ENCODE results near the gene GRAMD2A. TPM values are rescaled to one million over a fixed set of nuclear protein-coding genes. Genes with fewer than 3 reads are reported as not detected.

The GRAMD2A gene
- polyA plus RNA-seq, 1 donor from 2014 or later, result not detected

DNA sequence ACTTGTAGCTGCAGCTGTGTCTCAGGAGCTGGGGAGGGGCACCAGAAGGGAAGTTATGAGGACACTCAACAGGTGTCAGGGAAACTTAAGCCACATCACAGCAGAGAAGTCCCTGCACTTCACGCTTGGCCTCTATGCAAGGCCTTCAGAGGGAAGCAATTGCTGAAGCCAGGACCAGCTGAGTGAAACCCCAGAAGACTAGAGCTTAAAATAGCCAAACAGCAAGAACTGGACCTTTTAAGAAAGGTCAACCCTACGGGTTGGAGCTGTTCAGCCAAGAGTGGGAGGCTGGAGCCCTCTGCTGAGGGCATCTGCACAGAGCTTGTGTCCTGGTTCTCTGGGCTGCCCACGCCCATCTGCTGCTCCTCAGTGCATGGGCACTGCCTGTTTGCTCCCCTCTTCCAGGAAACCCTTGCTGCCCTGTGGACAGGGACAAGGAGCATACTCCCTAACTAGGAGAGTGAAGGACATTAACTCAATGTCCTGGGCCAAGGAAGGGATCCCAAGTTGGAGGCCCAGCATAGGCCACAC lies 3.9 kb upstream of the GRAMD2A start:
- Mint-ChIP-seq H3K9me3 (no peaks in the 10 kb centered on the region), H3K4me3 (no peak overlapping the region), H3K27me3 (peaks cover 10% of the 10 kb centered on the region), H3K27ac (peak overlapping the region in 1 of 3 donors; percentile 93), H3K36me3 (peaks cover 2% of the 10 kb centered on the region), H3K4me1 (peaks cover 0 to 7% (median 5%) of the 10 kb centered on the region in 3 donors)

DNA sequence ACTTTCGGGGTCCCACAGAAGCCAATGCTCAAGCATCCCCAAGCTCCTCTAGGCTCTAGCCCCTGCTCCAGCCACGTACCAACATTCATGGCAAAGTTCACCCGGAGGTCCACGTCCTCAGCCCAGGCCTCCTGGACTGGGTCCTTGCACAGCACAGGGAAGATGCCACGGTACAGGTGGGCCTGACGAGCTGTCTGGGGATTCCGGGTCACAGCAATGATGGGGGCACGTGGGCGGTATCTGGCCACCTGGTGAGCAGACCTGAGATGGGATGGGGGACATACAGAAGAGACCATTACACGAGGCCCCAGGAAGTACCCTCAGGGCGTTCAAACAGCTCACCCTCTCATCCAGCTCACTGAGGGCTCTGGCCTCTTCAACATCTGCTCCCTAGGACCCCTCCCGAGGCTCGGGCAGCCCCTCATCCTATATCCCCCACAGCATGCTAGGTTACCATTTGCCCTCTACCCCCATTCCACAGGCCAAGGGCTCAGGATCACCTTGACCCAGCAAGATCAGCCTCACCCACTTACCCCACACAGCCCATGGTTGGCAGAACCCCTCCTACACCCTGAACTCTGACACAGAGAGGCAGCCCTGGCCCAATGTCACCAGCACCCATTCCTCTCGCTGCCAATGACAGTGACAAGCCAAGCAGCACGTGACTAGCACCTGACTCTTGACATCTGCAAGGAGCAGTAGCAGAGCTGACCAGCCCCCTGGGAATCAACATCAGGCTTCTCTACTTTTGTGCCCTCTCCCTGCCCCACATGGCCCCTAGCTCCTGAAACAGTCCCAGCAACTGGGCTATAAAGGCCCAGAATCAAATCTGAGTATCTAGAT lies 3.0 kb upstream of the GRAMD2A start:
- H3K27ac Mint-ChIP-seq, result peak overlapping the region in 2 of 3 donors; percentile 19 to 93
- peaks cover 2% of the 10 kb centered on the region for H3K36me3 Mint-ChIP-seq
- peaks cover 10% of the 10 kb centered on the region for H3K27me3 Mint-ChIP-seq
- no peaks in the 10 kb centered on the region for H3K9me3 Mint-ChIP-seq
- H3K4me1 Mint-ChIP-seq, result peaks cover 0 to 8% (median 5%) of the 10 kb centered on the region in 3 donors
- no peak overlapping the region for H3K4me3 Mint-ChIP-seq

DNA sequence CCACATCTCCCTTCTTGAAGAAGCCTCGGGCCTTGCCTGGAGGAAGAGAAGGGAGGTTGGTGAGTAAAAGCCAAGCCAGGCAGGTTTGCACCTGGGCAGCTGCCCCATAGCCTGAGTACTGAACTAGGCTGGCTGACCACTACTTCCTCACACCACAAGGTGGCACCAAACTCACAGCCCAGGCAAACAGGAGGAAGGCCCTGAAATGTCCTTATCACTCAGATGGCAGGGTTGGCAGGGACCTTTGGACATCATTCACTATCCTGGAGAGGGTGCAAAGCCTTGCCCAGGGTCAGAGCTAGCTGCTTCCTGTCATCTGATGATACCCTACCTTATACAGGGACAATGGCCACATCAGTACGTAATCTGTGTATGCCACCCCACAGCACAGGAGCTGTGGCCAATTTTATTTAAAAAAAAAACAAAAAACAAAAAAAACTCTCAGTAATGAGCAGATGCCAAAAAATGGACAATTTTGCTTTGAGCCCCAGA lies 2.2 kb upstream of the GRAMD2A start:
- no peaks in the 10 kb centered on the region for H3K9me3 Mint-ChIP-seq
- H3K27me3 Mint-ChIP-seq, result peaks cover 10% of the 10 kb centered on the region
- H3K4me1 Mint-ChIP-seq, result peaks cover 0 to 9% (median 8%) of the 10 kb centered on the region in 3 donors
- H3K27ac Mint-ChIP-seq, result peak overlapping the region in 1 of 3 donors; percentile 19
- H3K4me3 Mint-ChIP-seq, result no peak overlapping the region
- peaks cover 2% of the 10 kb centered on the region for H3K36me3 Mint-ChIP-seq

DNA sequence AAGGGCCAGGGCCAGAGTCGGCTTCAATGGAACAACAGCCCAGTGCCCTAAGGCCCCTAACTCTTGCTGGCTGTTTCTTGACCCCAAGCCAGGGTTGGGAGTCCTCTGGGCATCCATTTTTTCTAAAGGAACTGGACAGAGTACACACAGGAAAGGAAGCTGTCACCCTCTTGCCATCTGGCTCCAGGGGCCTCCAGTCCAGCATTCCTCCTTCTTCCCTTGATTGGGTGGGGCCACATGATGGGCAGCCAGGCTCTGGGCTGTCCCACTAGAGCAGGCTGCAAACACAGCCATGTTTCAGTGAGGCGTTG lies 1.6 kb upstream of the GRAMD2A start:
- H3K4me3 Mint-ChIP-seq, result no peak overlapping the region
- no peaks in the 10 kb centered on the region for H3K9me3 Mint-ChIP-seq
- H3K27ac Mint-ChIP-seq, result peak overlapping the region in 1 of 3 donors; percentile 68
- H3K36me3 Mint-ChIP-seq, result no peaks in the 10 kb centered on the region
- peaks cover 0 to 9% (median 8%) of the 10 kb centered on the region in 3 donors for H3K4me1 Mint-ChIP-seq
- H3K27me3 Mint-ChIP-seq, result peaks cover 10% of the 10 kb centered on the region

DNA sequence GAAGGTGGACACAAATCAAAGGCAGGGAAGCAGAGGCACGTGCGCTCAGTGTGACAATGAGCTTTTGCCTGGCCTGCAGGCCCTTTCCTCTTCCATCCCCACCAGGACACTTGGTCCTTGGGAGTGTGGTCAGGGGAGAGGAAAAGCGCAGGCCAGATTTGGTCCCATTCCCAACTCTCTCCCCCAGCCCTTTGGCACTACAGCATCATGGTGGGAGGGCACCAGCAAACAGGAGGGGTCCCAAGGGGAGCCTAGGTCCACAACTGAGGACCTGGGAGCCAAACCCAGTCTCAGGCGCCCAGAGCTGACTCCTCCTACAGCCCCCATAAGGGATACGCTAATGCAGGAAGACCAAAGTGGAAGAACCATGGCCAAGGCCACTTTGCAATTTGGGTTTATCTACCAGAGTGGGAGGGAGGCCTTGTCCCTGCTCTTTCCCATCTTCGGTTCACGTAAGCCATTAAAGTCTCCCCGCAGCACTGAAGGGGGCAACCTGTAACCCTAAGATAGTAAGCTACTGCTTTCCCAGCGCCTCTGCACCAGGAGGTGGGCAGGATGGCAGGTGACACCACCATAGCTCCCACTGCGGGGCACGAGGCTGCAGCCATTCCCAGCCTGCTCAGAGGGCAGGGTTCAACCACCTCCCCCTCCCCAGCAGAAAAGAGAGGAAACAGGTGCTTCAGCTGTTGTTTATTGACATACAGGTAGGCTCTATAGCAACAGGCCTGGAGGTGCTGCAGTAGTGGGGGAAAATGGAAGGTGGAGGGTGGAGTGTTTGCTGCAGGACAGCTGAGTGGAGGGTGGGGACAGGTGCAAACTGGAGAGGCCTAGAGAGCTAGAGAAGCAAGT lies 993 bp upstream of the GRAMD2A start:
- Mint-ChIP-seq H3K27me3 (peaks cover 10% of the 10 kb centered on the region), H3K4me3 (peak overlapping the region in 2 of 4 donors; percentile 60 to 72), H3K36me3 (peaks cover 2% of the 10 kb centered on the region), H3K27ac (peak overlapping the region in 1 of 3 donors; percentile 68), H3K9me3 (no peaks in the 10 kb centered on the region), H3K4me1 (peaks cover 0 to 9% (median 8%) of the 10 kb centered on the region in 3 donors)

DNA sequence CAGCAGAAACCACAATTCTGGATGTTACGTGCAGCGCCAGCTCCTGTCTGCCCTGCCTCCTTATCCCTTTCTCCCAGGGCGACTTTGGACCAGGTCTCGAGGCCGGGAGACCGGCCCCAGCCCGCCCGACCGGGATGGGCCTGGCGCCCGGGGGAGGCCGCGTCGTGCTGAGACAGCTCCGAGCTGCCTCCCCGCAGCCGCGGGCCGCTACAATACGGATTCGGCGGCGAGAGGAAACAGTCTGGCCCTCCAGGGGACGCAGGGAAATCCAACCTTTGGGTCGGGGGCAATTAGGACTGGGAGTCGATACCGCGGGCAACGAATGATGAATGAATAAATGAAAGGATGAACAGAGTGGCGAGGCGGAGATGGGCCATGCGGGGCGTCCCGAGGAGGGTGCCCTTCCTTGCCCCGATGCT lies 537 bp downstream of the GRAMD2A start:
- Mint-ChIP-seq H3K4me3 (peak overlapping the region in 2 of 4 donors; percentile 58 to 86), H3K27ac (no peak overlapping the region)

DNA sequence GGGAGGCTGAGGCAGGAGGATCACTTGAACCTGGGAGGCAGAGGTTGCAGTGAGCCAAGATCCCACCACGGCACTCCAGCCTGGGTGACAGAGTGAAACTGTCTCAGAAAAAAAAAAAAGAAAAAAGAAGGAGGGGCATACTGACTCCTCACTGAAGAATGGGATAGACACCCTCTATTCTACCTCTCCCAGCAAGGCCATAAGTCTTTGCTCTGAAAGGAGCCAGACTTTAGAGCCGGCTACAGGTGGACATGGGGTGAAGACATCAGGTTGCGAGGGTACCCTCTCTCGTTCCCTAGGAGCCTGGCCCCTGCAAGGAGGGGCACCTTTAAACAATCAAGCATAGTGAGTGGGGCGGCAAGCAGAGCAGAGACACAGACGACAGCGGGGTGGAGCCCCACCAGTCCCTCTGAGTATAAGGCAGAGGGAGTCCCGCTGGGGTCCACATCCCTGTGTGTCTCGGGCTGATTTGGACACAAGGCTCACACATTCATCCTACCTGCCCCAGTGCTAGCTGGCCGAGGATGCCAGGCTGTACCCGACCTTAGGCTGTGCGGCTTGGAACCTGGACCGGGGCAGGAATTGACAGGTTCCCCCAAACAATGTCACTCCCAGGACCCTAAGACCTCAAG lies 1.1 kb downstream of the GRAMD2A start:
- Mint-ChIP-seq H3K36me3 (peaks cover 2% of the 10 kb centered on the region), H3K4me3 (peak overlapping the region in 2 of 4 donors; percentile 48 to 86), H3K4me1 (peaks cover 0 to 7% (median 6%) of the 10 kb centered on the region in 3 donors), H3K27me3 (peaks cover 11% of the 10 kb centered on the region), H3K9me3 (no peaks in the 10 kb centered on the region), H3K27ac (no peak overlapping the region)

More for the DNA sequence above, 537 bp downstream of the GRAMD2A start:
- peaks cover 10% of the 10 kb centered on the region for H3K27me3 Mint-ChIP-seq
- H3K36me3 Mint-ChIP-seq, result peaks cover 2% of the 10 kb centered on the region
- no peaks in the 10 kb centered on the region for H3K9me3 Mint-ChIP-seq
- H3K4me1 Mint-ChIP-seq, result peaks cover 0 to 9% (median 6%) of the 10 kb centered on the region in 3 donors

DNA sequence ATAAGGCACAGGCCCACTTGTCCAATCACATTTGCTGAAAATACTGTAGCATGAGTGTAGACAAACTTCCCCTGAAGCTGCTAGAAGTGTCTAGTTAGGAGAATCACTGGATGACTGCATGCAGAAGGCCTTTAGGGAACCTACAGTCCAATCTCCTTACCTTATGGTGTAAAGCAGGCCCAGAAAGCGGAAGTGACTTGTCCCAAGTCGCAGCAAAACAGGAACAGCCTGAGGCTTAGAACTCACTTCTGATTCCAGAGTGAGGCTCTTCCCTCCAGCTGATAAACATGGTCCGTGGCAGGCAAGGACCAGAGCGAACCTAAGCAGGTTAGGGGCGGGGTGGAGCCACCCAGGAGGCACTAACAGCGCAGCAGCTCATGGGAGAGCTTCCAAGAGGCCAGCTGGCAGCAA lies 2.5 kb downstream of the GRAMD2A start:
- Mint-ChIP-seq H3K27ac (peak overlapping the region in 1 of 3 donors; percentile 39), H3K9me3 (no peaks in the 10 kb centered on the region), H3K36me3 (peaks cover 2% of the 10 kb centered on the region), H3K4me1 (peaks cover 0 to 7% (median 6%) of the 10 kb centered on the region in 3 donors), H3K27me3 (peaks cover 14% of the 10 kb centered on the region), H3K4me3 (no peak overlapping the region)

DNA sequence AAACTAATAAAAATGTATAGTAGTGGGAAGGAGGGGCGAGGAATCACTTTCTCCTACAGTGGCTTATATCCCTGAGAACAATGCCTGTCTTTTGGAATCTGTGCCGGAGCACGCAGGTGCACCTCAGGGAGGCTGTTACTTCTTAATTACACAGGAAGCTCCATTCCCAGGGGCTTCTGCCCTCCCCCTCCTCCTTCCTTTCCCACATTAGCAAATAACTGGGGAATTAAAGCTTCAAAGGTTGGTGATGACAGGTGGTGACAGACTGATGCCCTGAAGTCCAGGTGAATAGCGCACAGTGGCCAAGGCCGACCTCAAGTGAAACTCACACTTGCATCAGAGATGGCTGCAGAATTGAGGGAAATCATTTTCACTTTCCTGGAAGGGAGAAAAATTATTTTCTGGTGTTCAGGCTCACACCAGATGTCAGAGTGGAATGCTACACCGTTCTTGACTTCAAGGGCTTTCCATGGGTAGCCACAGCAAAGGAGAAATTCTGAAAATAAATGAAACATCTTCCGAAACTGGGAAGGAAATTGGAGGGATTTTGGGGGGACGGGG lies 3.7 kb downstream of the GRAMD2A start:
- Mint-ChIP-seq H3K27me3 (peaks cover 14% of the 10 kb centered on the region), H3K9me3 (no peaks in the 10 kb centered on the region), H3K27ac (no peak overlapping the region)

DNA sequence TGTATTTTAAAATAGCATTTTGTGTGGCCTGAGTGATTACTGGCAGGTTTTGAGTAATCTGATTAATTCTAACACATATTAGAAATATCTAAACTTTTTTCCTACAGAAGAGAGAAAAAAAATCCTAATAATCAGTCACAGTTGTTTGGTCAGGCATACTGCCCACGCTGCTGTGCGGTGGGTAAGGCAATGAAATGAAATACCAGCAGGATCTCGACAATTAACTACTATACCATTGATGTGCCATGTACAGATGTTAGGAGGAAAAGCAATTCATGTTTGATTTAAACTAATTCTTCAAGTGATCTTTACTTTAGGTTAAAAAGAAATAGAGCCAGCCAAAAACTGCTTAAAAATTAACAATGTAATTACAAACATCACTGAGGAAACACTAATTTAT lies 5.2 kb downstream of the GRAMD2A start:
- Mint-ChIP-seq H3K27me3 (peaks cover 12% of the 10 kb centered on the region), H3K36me3 (peaks cover 2% of the 10 kb centered on the region), H3K4me1 (peaks cover 0 to 4% (median 4%) of the 10 kb centered on the region in 3 donors), H3K27ac (no peak overlapping the region), H3K4me3 (no peak overlapping the region), H3K9me3 (no peaks in the 10 kb centered on the region)

More for the DNA sequence above, 3.7 kb downstream of the GRAMD2A start:
- Mint-ChIP-seq H3K4me1 (peaks cover 0 to 7% (median 4%) of the 10 kb centered on the region in 3 donors), H3K36me3 (peaks cover 2% of the 10 kb centered on the region), H3K4me3 (no peak overlapping the region)

DNA sequence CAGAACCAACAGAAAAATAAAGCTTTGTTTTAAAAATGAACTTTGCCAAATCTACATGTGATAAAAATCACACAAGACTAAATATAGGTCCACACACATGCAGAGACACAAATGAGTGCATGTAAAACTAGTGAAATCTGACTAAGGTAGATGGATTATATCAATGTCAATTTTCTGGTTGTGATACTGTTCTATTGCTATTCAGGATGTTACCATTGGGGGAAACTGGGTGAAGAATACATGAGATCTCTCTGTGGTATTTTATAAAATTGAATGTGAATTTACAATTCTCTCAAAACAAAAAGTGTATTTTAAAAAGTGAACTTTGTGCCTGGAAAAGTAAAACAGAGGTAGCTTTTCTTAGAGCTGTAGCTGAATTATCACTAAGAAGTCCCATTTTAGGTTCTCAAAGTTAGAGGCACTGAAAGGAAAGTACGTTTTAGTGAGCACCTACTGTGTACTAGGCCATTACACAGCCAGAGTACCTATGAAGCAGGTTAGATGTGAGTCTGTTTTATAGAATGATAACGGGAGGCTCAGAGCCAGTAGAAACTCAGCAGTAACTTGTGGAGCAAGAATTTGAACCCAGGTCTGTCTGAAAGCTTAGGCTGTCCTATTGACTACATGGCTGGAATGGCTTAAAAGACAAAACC lies 8.2 kb downstream of the GRAMD2A start:
- Mint-ChIP-seq H3K4me3 (no peak overlapping the region), H3K27ac (no peak overlapping the region), H3K9me3 (no peaks in the 10 kb centered on the region), H3K27me3 (peaks cover 8% of the 10 kb centered on the region), H3K4me1 (no peaks in the 10 kb centered on the region), H3K36me3 (peaks cover 2% of the 10 kb centered on the region)

DNA sequence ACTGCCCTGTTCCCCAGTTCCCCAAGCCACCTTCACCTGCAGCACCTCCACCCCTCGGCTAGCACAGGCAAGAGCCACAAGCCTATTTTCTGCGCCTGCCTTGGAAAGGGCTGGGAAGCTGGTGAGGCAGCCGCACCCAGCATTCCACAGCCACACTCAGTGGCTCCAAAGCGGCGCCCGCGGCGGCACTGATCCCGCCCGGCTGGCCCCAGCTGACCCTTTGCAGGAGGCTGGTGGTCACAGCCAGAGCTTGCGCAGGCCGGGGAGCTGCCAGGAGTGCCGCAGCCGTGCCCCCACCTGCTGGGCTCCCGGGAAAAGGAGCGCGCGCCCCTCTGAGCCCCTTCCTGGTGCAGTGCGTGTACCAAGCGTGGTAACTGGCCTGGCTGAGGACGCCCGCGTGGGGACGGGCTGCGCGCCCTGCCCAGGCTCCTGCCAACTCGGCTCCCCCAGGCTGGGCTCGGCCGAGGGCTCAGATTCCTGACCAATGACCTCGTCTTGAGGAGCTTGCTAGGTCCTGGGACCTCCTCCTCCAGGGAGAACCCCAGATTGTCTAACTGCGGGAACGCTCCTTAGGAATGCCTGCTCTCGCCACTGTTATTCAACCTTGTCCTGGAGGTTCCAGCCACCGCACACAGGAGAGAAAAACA lies 13.3 kb downstream of the GRAMD2A start:
- Mint-ChIP-seq H3K36me3 (no peaks in the 10 kb centered on the region), H3K9me3 (no peaks in the 10 kb centered on the region), H3K27me3 (peaks cover 29% of the 10 kb centered on the region), H3K27ac (no peak overlapping the region), H3K4me3 (no peak overlapping the region), H3K4me1 (no peaks in the 10 kb centered on the region)

DNA sequence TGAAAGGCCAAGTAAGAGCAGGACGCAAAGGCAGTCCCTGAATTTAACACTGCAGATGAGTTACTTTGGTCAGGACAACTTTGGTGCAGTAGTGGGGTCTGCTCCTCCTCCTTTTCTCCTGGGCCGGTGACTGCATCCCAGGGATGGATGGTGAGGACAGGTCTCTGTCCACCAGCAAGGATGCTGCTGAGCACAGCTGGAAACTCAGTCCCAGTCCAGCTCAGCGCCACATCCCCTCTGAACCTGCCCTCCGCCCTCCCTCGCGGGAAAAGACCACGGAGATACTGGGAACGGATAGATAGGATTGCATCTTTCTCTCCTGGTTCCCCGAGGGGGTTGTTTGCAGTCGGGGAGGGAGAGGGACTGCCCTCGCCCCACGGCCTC lies 13.8 kb downstream of the GRAMD2A start:
- no peaks in the 10 kb centered on the region for H3K9me3 Mint-ChIP-seq
- H3K27me3 Mint-ChIP-seq, result peaks cover 29% of the 10 kb centered on the region
- no peaks in the 10 kb centered on the region for H3K36me3 Mint-ChIP-seq
- H3K4me1 Mint-ChIP-seq, result no peaks in the 10 kb centered on the region
- no peak overlapping the region for H3K4me3 Mint-ChIP-seq
- H3K27ac Mint-ChIP-seq, result no peak overlapping the region
